ENCODE data around the gene PDE4D.

PDE4D gene

GRCh38 chr5:59188419-59189225 lies 704.9 kb downstream of the PDE4D start:
- DNase-seq: peak; percentile 57

GRCh38 chr5:59187857-59188256 lies 705.7 kb downstream of the PDE4D start:
- DNase-seq: no peak

DNA sequence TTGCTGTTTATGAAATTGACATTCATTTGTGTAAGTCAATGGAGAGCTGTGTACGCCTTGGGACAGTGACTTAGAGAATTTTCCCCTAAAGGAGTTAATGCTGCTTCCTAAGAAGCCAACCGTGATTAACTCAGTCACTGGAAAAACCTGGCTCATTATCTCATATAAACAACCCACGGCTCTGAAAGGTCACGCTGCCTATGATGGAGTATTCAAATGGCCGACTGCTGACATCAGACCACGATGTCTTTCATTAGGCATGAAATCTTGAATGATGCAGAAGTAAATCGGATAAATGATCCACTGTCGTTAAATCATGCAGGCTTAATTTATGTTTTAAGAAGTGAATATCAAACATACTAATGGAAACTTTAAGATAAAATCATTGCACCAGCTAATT lies 706.9 kb downstream of the PDE4D start:
- peak; percentile 2 for DNase-seq

DNA sequence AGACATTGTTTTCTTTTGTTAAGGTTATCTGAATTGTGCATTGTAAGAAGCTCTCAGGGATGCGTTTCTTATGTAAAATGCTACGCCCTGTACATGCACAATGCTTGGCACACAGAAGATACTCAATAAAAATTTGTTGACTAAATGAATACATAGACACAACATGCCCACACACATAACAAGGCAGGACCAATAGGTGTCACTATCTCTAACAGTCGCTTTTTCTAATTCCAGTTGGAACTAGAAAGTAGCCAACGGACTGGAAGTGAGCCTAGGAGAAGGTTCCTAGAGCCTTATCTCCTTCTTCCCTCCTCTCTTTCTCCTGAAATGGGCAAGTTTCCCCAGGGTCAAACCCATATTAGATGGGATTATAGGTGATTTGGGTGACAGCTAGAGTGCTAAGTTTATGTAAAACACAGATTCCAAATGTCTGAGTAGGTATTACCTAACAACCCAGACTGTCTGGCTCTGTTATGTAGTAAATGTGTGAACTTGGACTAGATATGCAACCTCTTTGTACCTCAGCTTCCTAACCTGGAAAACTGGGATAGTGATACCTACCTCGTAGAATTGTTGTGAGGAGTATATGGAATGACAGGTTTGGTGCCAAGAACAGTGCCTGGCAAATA lies 707.7 kb downstream of the PDE4D start:
- no peak for DNase-seq

DNA sequence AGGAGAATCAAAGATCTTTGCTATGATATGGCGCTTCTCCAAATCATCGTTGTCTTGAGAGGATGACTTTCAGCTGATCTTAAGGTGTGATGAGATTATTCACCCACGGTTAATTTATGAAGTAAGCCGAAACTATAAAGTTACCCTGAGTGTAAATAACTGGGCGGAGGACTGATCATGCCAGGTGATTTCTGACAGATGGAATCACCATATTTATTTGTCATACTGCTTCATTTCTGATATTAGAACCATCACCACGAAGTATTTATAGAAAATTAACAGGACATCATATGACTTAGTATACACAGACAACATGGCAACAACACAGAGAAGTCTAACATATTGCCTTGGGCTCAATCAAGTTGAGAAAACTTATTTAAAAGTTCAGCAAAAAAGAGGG lies 708.8 kb downstream of the PDE4D start:
- DNase-seq: peak; percentile 9

DNA sequence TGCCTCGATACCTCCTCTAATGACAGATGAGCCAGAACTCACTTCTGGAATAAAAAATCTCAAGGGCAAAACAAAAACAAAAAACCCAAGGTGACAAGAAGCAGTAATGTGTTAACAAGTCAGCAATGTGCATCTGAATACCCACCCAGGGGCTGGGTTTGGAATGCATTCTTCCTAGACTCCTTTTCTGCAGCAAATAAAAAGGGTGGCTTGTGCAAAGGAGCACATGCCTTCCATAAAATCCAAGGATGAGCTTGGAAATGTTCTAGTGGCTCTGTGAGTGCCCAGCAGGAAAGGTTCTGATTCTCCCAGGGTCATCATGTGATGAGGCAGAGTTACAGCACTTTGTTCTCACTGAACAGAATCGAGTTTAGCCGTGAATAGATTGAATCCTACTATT lies 710.8 kb downstream of the PDE4D start:
- DNase-seq: no peak

- no peak for DNase-seq
Observed at GRCh38 chr5:59180515-59180914, 713.0 kb downstream of the PDE4D start.

GRCh38 chr5:59179704-59180103 lies 713.8 kb downstream of the PDE4D start:
- no peak for DNase-seq

- no peak for DNase-seq
Observed at GRCh38 chr5:59178482-59178881, 715.0 kb downstream of the PDE4D start.

DNA sequence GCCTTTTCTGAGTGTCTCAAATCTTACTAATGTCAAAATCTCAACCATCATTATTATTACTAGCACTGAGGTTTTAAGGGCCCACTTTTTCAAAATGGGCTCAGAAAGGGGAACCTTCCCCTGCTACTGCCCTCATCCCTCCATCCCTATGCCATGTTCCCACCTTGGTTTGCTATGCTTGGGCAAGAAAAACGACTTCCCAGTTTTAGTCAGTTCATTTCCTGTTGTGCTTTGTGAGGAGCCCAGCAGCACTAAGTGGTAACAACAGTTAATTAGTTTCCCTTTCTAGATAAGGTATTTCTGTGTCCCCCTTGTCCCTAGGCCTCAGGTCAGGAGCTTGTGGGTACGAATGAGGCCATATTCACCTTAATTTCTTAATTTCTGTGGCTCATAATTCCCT lies 715.5 kb downstream of the PDE4D start:
- DNase-seq: no peak

- DNase-seq: no peak
Observed at GRCh38 chr5:59177644-59178043, 715.9 kb downstream of the PDE4D start.

DNA sequence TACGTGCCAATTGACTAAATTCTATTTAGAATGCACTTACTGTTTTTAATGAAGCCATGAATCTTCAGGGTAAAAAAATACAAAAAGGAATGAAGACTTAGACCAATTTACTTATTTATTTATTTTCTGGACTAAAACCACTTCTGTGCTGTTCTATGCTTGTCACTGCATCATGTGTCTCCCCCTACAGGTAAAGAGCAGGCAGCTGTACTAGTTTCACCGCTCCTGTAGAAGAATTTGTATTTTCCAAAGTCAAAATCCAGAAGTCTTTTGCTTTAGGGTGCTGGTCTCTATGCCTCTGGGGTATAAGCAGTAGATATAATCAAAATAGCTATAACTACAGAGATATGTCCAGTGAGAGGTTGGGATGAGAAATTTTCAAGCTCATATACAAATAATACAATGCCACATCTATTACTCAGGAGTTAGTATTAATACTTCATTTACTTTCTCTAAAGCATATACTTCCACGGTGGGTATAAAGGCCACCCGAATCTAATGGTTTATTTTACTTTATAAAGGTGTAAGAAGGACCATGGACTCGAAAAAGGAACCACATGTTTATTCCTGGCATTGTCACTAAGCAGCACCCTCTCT lies 719.2 kb downstream of the PDE4D start:
- DNase-seq: no peak

DNA sequence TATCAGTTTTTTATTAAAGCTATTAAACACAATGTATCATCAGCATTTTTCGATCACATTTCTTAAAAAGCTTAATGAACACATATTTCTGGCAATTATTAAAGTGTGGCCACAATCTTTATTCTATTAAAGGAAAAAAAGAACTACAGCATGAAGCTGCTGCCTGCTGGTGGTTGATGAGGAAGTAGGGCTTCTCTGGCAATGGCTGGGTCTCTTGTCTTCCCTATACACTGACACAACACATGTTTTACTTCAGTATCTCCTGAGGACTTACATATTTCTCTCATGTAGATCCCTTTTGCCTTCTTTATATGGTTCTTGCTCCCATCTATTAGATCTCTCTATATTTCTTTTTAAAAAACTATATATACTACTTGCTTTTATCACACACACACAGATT lies 719.9 kb downstream of the PDE4D start:
- DNase-seq: no peak

DNA sequence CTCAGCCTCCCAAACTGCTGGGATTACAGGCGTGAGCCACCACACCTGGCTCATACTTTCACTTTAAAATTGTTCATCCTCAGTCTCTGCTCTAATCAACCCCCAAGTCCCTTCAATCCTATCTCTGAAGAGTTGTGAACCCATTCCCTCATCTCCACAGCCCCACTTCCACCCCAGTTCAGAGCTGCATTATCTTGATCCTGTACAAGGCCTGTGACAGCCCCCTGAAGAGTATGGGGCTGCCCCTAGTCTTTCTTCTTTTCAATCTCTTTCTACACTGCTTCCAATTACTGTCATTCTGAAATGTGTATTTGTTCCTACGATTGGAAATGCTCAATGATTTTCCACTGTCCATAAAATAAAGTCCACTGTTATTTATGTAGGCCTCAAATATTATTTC lies 722.4 kb downstream of the PDE4D start:
- no peak for DNase-seq

DNA sequence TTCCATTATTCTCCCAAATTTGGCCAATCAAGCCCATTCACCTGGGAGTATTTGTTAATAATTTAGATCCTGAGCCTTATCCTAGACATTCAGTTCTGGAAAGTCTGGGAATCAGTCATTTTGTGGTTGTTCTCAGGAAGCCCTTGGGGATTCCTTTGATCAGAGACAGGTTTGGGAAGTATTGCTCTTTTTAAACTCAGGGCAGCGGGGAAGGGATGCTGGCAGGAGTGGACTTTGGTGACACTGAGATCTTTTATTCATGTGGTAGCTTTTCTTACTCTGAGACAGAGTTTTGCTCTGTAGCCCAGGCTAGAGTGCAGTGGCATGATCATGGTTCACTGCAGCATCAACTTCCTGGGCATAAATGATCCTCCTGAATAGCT lies 723.8 kb downstream of the PDE4D start:
- DNase-seq: no peak

- no peak for DNase-seq
Observed at GRCh38 chr5:59169081-59169767, 724.3 kb downstream of the PDE4D start.

GRCh38 chr5:59168067-59168466 lies 725.5 kb downstream of the PDE4D start:
- no peak for DNase-seq

DNA sequence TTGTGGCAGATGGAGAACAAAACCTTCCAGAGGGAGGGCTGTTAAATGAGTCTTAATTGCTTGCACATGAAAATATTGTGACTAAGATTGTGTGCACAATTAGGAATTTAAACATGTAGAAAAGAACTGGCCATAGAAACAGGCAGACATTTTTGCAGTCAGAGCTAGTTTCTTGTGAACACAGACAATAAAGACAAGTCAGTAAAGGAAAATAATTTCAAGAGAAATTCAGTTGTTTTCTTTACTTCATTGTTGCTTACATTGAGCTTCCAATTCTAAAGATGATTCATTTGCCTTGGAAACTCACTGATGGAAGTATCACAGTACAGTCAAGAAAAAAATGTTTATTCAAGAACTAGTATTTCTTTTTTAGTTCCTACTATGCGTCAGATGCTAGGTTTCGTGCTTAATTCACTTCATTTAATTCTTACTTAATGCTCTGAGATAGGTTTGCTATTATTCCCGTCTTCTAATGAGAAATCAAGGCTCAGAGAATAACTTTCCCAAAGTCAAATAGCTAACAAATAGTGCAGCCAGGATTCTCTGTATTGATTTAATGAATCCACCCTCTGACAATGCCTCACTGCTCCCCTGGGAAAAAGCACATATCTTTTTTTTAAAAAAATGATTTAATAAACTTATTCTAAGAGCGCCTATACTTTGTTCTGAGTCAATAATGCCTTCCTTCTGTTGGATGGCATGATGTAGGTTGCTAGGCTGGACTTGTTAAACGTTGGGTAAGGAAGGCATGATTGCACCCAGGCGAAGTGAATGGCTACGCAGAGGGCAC lies 729.3 kb downstream of the PDE4D start:
- DNase-seq: no peak

GRCh38 chr5:59161221-59162105 lies 732.1 kb downstream of the PDE4D start:
- DNase-seq: no peak

DNA sequence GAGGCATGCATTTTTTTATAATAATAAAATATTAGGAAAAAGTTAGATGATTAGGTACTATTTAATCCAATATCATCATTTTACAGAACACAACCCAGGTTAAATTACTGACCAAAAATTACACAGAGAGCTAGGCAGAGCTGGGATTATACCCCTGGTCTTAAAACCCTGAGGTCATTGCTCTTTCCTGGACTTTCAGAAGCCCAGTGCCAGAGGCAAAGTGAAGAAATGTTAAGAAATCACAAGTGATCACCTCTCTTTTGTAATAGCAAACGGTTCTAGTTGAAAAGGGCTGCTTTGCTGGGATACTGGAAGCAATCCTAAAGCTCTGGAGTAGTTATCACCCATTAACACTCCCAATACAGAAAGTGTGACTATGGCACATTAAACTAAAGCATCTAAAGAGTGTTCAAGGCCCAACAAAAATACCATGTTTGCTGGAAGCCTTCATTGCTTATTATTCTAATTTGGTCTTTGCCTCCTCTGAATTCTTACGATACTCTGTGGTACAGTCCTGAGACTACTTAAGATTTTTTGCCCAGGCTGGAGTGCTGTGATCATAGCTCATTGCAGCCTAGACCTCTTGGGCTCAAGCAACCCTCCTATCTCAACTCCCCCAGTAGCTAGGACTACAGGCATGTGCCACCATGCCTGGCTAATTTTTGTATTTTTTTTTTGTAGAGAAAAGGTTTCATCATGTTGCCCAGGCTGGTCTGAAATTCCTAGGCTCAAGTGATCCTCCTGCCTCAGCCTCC lies 734.7 kb downstream of the PDE4D start:
- DNase-seq: no peak

DNA sequence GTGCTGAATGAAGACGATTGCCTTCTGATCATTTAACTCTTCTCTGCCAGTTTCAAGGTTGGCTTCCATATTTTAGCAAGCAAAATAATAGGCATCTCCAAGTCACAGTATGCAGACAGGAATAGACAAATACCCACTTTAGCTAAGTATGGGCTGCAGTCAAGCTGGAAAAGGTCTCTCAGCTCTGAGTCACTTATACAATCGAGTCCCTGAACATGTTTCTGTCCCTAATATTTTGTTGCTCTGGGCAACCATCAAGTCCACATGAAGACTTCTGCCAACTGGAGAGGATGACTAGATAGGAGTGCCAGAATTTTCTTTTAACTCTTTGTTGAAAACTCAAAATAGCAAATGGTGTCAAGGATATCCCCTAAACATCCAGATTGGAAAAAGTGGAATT lies 735.4 kb downstream of the PDE4D start:
- DNase-seq: no peak

Measured in NCI-H2171 treated with DMSO at 0.1 percent for 48 hours (cell line).